ENCODE results near the gene PLIN1.

Gene PLIN1

GRCh38 chr15:89652131-89652530 lies 27.0 kb downstream of the PLIN1 start:
- no peaks in the 10 kb centered on the region for H3K9me3 ChIP-seq (ENCODE audit: control insufficient read depth, low read length)
- H3K36me3 ChIP-seq (ENCODE audit: control insufficient read depth, insufficient read depth, low read length, severe bottlenecking), result peaks cover 37% of the 10 kb centered on the region
- H3K4me1 ChIP-seq (ENCODE audit: control insufficient read depth, insufficient read depth, low read length), result peaks cover 28% of the 10 kb centered on the region
- peak overlapping the region; percentile 41 for H3K9ac ChIP-seq (ENCODE audit: low read length)
- no peak for DNase-seq (ENCODE audit: low read depth)
- H3K4me3 ChIP-seq (ENCODE audit: low read length), result no peak overlapping the region
- no peaks in the 10 kb centered on the region for H3K27me3 ChIP-seq (replicated peaks; ENCODE audit: control insufficient read depth, insufficient read depth, low read length)

GRCh38 chr15:89649716-89650115 lies 29.5 kb downstream of the PLIN1 start:
- no peak for DNase-seq (ENCODE audit: low read depth)
- no peak overlapping the region for H3K4me3 ChIP-seq (ENCODE audit: low read length)

GRCh38 chr15:89649013-89649625 lies 30.0 kb downstream of the PLIN1 start:
- Histone ChIP-seq H3K9me3 (ENCODE audit: control insufficient read depth, low read length) (no peaks in the 10 kb centered on the region), H3K9ac (ENCODE audit: low read length) (no peak overlapping the region), H3K4me3 (ENCODE audit: low read length) (no peak overlapping the region), H3K4me1 (ENCODE audit: control insufficient read depth, insufficient read depth, low read length) (peaks cover 15% of the 10 kb centered on the region), H3K36me3 (ENCODE audit: control insufficient read depth, insufficient read depth, low read length, severe bottlenecking) (peaks cover 63% of the 10 kb centered on the region), H3K27me3 (replicated peaks; ENCODE audit: control insufficient read depth, insufficient read depth, low read length) (no peaks in the 10 kb centered on the region)
- no peak for DNase-seq (ENCODE audit: low read depth)

More at GRCh38 chr15:89649716-89650115, 29.5 kb downstream of the PLIN1 start:
- H3K27me3 ChIP-seq (replicated peaks; ENCODE audit: control insufficient read depth, insufficient read depth, low read length), result no peaks in the 10 kb centered on the region
- peaks cover 15% of the 10 kb centered on the region for H3K4me1 ChIP-seq (ENCODE audit: control insufficient read depth, insufficient read depth, low read length)
- no peaks in the 10 kb centered on the region for H3K9me3 ChIP-seq (ENCODE audit: control insufficient read depth, low read length)
- H3K9ac ChIP-seq (ENCODE audit: low read length), result no peak overlapping the region
- H3K36me3 ChIP-seq (ENCODE audit: control insufficient read depth, insufficient read depth, low read length, severe bottlenecking), result peaks cover 58% of the 10 kb centered on the region

- DNase-seq (ENCODE audit: low read depth), result no peak
These were observed 30.8 kb downstream of the PLIN1 start for GRCh38 chr15:89648106-89649012.

GRCh38 chr15:89647191-89647851 lies 31.8 kb downstream of the PLIN1 start:
- H3K36me3 ChIP-seq (ENCODE audit: control insufficient read depth, insufficient read depth, low read length, severe bottlenecking), result peaks cover 74% of the 10 kb centered on the region
- peak; percentile 76 for DNase-seq (ENCODE audit: low read depth)
- H3K4me3 ChIP-seq (ENCODE audit: low read length), result no peak overlapping the region
- peak overlapping the region; percentile 17 for H3K9ac ChIP-seq (ENCODE audit: low read length)
- H3K9me3 ChIP-seq (ENCODE audit: control insufficient read depth, low read length), result no peaks in the 10 kb centered on the region
- no peaks in the 10 kb centered on the region for H3K27me3 ChIP-seq (replicated peaks; ENCODE audit: control insufficient read depth, insufficient read depth, low read length)
- H3K4me1 ChIP-seq (ENCODE audit: control insufficient read depth, insufficient read depth, low read length), result peaks cover 10% of the 10 kb centered on the region

More at GRCh38 chr15:89648106-89649012, 30.8 kb downstream of the PLIN1 start:
- Histone ChIP-seq H3K9me3 (ENCODE audit: control insufficient read depth, low read length) (no peaks in the 10 kb centered on the region), H3K9ac (ENCODE audit: low read length) (no peak overlapping the region), H3K4me3 (ENCODE audit: low read length) (no peak overlapping the region), H3K36me3 (ENCODE audit: control insufficient read depth, insufficient read depth, low read length, severe bottlenecking) (peaks cover 70% of the 10 kb centered on the region), H3K27me3 (replicated peaks; ENCODE audit: control insufficient read depth, insufficient read depth, low read length) (no peaks in the 10 kb centered on the region), H3K4me1 (ENCODE audit: control insufficient read depth, insufficient read depth, low read length) (peaks cover 15% of the 10 kb centered on the region)

- no peak overlapping the region for H3K4me3 ChIP-seq (ENCODE audit: low read length)
- peak overlapping the region; percentile 17 for H3K9ac ChIP-seq (ENCODE audit: low read length)
- H3K36me3 ChIP-seq (ENCODE audit: control insufficient read depth, insufficient read depth, low read length, severe bottlenecking), result peaks cover 75% of the 10 kb centered on the region
- no peaks in the 10 kb centered on the region for H3K9me3 ChIP-seq (ENCODE audit: control insufficient read depth, low read length)
- DNase-seq (ENCODE audit: low read depth), result no peak
- H3K27me3 ChIP-seq (replicated peaks; ENCODE audit: control insufficient read depth, insufficient read depth, low read length), result no peaks in the 10 kb centered on the region
- H3K4me1 ChIP-seq (ENCODE audit: control insufficient read depth, insufficient read depth, low read length), result peaks cover 6% of the 10 kb centered on the region
These were observed 32.6 kb downstream of the PLIN1 start for GRCh38 chr15:89646416-89647141.

- H3K36me3 ChIP-seq (ENCODE audit: control insufficient read depth, insufficient read depth, low read length, severe bottlenecking), result peaks cover 81% of the 10 kb centered on the region
- no peaks in the 10 kb centered on the region for H3K9me3 ChIP-seq (ENCODE audit: control insufficient read depth, low read length)
- H3K9ac ChIP-seq (ENCODE audit: low read length), result no peak overlapping the region
- H3K4me1 ChIP-seq (ENCODE audit: control insufficient read depth, insufficient read depth, low read length), result peaks cover 6% of the 10 kb centered on the region
- no peak overlapping the region for H3K4me3 ChIP-seq (ENCODE audit: low read length)
- H3K27me3 ChIP-seq (replicated peaks; ENCODE audit: control insufficient read depth, insufficient read depth, low read length), result no peaks in the 10 kb centered on the region
- no peak for DNase-seq (ENCODE audit: low read depth)
These were observed 33.5 kb downstream of the PLIN1 start for GRCh38 chr15:89645680-89646079.

- Histone ChIP-seq H3K9me3 (ENCODE audit: control insufficient read depth, low read length) (no peaks in the 10 kb centered on the region), H3K36me3 (ENCODE audit: control insufficient read depth, insufficient read depth, low read length, severe bottlenecking) (peaks cover 63% of the 10 kb centered on the region), H3K27me3 (replicated peaks; ENCODE audit: control insufficient read depth, insufficient read depth, low read length) (no peaks in the 10 kb centered on the region), H3K4me3 (ENCODE audit: low read length) (no peak overlapping the region), H3K9ac (ENCODE audit: low read length) (no peak overlapping the region), H3K4me1 (ENCODE audit: control insufficient read depth, insufficient read depth, low read length) (peaks cover under 1% of the 10 kb centered on the region)
- no peak for DNase-seq (ENCODE audit: low read depth)
These were observed 37.1 kb downstream of the PLIN1 start for GRCh38 chr15:89642106-89642505.

- peaks cover 55% of the 10 kb centered on the region for H3K36me3 ChIP-seq (ENCODE audit: control insufficient read depth, insufficient read depth, low read length, severe bottlenecking)
- H3K9ac ChIP-seq (ENCODE audit: low read length), result no peak overlapping the region
- no peak for DNase-seq (ENCODE audit: low read depth)
- H3K27me3 ChIP-seq (replicated peaks; ENCODE audit: control insufficient read depth, insufficient read depth, low read length), result no peaks in the 10 kb centered on the region
- no peaks in the 10 kb centered on the region for H3K9me3 ChIP-seq (ENCODE audit: control insufficient read depth, low read length)
- H3K4me1 ChIP-seq (ENCODE audit: control insufficient read depth, insufficient read depth, low read length), result no peaks in the 10 kb centered on the region
- H3K4me3 ChIP-seq (ENCODE audit: low read length), result no peak overlapping the region
These were observed 38.1 kb downstream of the PLIN1 start for GRCh38 chr15:89641053-89641452.

- H3K9ac ChIP-seq (ENCODE audit: low read length), result no peak overlapping the region
- H3K27me3 ChIP-seq (replicated peaks; ENCODE audit: control insufficient read depth, insufficient read depth, low read length), result no peaks in the 10 kb centered on the region
- H3K9me3 ChIP-seq (ENCODE audit: control insufficient read depth, low read length), result no peaks in the 10 kb centered on the region
- DNase-seq (ENCODE audit: low read depth), result no peak
- no peak overlapping the region for H3K4me3 ChIP-seq (ENCODE audit: low read length)
- H3K36me3 ChIP-seq (ENCODE audit: control insufficient read depth, insufficient read depth, low read length, severe bottlenecking), result peaks cover 47% of the 10 kb centered on the region
- H3K4me1 ChIP-seq (ENCODE audit: control insufficient read depth, insufficient read depth, low read length), result no peaks in the 10 kb centered on the region
These were observed 38.9 kb downstream of the PLIN1 start for GRCh38 chr15:89640245-89640644.
